Mucosa of gallbladder (tissue), 1 donor: ENCODE measurements around the gene INAVA. TPM values are rescaled to one million over a fixed set of nuclear protein-coding genes. Genes with fewer than 3 reads are reported as not detected.
A peak's percentile ranks its signal among the peaks of the same experiment; 100 is the strongest.
"Not testable (repeated sequence)": the region's sequence is repeated elsewhere in the genome, so short reads cannot be mapped to it uniquely, and the experiment has no call there.

ENCODE experiments used
- DNase-seq: peaks from one replicate; pipeline ENCODE4 v3.0.0-alpha.2; 2020; ENCODE audit warnings: low spot score
- total RNA-seq: library from RNA; stranded (reverse); gene quantifications from one replicate; pipeline ENCODE4 v1.2.1, GENCODE V29; 2021
- donor health status: DM: no; HTN: no; CAD: no.

The INAVA gene
- total RNA-seq, 1 donor from 2014 or later, result 152 TPM

GRCh38 chr1:200899451-200899915 is 4.8 kb downstream of the INAVA start:
- DNase-seq, result no peak

GRCh38 chr1:200899954-200900867 is 5.5 kb downstream of the INAVA start:
- no peak for DNase-seq

- no peak for DNase-seq
These were observed 6.2 kb downstream of the INAVA start for GRCh38 chr1:200900877-200901276.

GRCh38 chr1:200901350-200901749 is 6.7 kb downstream of the INAVA start:
- no peak for DNase-seq

GRCh38 chr1:200901796-200902444 is 7.2 kb downstream of the INAVA start:
- DNase-seq, result no peak

- DNase-seq, result no peak
These were observed 9.1 kb downstream of the INAVA start for GRCh38 chr1:200903793-200904192.

- DNase-seq, result no peak
These were observed 10.1 kb downstream of the INAVA start for GRCh38 chr1:200904772-200905171.

GRCh38 chr1:200905411-200906052 is 10.8 kb downstream of the INAVA start:
- DNase-seq, result no peak

GRCh38 chr1:200906491-200906890 is 11.8 kb downstream of the INAVA start:
- no peak for DNase-seq

- DNase-seq, result no peak
These were observed 13.0 kb downstream of the INAVA start for GRCh38 chr1:200907611-200908097.

- DNase-seq, result peak; percentile 77
These were observed 13.6 kb downstream of the INAVA start for GRCh38 chr1:200908191-200908868.

GRCh38 chr1:200909071-200909470 is 14.4 kb downstream of the INAVA start:
- no peak for DNase-seq

GRCh38 chr1:200909757-200910239 is 15.1 kb downstream of the INAVA start:
- DNase-seq, result no peak

GRCh38 chr1:200911361-200911760 is 16.7 kb downstream of the INAVA start:
- no peak for DNase-seq

- not testable (repeated sequence) for DNase-seq
These were observed 17.2 kb downstream of the INAVA start for GRCh38 chr1:200911936-200912335.

GRCh38 chr1:200912737-200913407 is 18.2 kb downstream of the INAVA start:
- peak; percentile 65 for DNase-seq

GRCh38 chr1:200916152-200916551 is 21.5 kb downstream of the INAVA start:
- no peak for DNase-seq

GRCh38 chr1:200916681-200917080 is 22.0 kb downstream of the INAVA start:
- DNase-seq, result no peak

- no peak for DNase-seq
These were observed 22.7 kb downstream of the INAVA start for GRCh38 chr1:200917291-200917817.

GRCh38 chr1:200918006-200918405 is 23.3 kb downstream of the INAVA start:
- DNase-seq, result no peak

GRCh38 chr1:200919386-200919785 is 24.7 kb downstream of the INAVA start:
- DNase-seq, result no peak
